WI38 (cell line): ENCODE measurements around the gene PNN.
"Not testable (repeated sequence)": the region's sequence is repeated elsewhere in the genome, so short reads cannot be mapped to it uniquely, and the experiment has no call there.

Experiments used
- H3K4me3 ChIP-seq: 2 replicates; pipeline ENCODE4 v1.5.1; 2011; ENCODE audit warnings: low read depth, mild to moderate bottlenecking, control low read depth, low read length
- TF ChIP-seq, protein P1 (sequence below): IDR thresholded peaks from 2 replicates; pipeline ENCODE4 v1.5.1; 2012; ENCODE audit warnings: low read depth, mild to moderate bottlenecking, control low read depth, low read length

Gene PNN

DNA sequence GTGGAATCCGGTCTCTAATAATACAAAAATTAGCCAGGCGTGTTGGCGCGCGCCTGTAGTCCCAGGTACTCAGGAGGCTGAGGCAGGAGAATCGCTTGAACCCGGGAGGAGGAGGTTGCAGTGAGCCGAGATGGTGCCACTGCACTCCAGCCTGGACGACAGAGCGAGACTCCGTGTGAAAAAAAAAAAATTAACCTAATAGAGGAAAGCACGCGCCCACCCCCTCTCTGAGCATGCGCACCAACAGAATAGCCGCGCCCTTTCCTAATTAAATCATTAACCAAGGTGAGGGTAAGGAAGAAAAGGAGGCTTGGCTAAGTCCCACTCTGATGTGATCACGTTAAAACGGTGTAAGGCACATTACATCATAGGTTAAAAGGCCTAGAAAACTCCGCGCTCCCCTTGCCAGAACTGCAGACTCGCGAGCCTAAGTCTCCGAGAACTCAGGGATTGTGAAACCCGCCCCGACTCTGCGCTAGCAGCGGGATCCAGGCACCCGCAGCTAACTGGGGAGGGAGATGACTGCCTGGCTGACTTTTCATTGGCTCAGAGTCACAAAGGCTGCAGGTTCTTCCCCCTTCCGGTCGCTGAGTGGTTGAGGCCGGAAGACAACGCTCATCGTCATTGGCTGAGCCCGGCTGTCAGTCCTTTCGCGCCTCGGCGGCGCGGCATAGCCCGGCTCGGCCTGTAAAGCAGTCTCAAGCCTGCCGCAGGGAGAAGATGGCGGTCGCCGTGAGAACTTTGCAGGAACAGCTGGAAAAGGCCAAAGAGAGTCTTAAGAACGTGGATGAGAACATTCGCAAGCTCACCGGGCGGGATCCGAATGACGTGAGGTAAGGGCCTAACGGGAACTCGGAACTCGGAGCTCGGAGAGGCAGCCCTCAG, at the start of gene PNN:
PNN (plus strand) TSS at position 695 of the 885 bp plus-strand sequence; CDS start at position 721, 26 bp downstream.
- peak within 1 kb of the TSS; percentile 95 for H3K4me3 ChIP-seq
- TF ChIP-seq, protein P1, sequence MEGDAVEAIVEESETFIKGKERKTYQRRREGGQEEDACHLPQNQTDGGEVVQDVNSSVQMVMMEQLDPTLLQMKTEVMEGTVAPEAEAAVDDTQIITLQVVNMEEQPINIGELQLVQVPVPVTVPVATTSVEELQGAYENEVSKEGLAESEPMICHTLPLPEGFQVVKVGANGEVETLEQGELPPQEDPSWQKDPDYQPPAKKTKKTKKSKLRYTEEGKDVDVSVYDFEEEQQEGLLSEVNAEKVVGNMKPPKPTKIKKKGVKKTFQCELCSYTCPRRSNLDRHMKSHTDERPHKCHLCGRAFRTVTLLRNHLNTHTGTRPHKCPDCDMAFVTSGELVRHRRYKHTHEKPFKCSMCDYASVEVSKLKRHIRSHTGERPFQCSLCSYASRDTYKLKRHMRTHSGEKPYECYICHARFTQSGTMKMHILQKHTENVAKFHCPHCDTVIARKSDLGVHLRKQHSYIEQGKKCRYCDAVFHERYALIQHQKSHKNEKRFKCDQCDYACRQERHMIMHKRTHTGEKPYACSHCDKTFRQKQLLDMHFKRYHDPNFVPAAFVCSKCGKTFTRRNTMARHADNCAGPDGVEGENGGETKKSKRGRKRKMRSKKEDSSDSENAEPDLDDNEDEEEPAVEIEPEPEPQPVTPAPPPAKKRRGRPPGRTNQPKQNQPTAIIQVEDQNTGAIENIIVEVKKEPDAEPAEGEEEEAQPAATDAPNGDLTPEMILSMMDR, result no peak

DNA sequence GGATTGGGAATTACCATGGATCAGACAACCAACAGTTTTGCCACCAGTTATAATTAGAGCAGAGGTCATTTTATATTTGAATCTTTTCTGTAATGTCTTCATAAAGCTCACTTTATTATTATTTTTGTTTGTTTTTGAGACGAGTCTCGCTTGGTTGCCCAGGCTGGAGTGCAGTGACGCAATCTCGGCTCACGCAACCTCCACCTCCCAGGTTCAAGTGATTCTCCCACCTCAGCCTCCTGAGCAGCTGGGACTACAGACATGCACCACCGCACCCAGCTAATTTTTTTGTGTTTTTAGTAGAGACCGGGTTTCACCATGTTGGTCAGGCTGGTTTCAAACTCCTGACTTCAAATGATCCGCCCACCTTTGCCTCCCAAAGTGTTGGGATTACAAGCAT, 37.2 kb upstream of the PNN start:
- not testable (repeated sequence) for H3K4me3 ChIP-seq

DNA sequence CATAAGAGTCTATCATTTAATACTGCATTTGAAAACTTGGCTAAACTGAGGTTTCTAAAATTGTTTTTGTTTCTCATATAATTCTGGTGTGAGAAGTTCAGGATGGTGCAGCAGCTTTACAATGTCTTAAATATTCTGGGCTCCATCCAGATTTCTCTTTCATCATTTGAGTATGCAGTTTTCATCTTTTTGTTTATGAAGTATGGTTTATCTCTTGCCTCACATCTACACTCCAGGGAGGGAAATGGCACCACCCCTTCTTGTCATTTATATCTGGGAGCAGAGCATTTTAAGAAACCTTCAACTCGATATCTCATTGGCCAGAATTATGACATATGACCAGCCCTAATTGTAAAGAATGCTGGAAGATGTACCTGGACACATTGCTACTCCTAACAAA, 36.6 kb upstream of the PNN start:
- TF ChIP-seq, protein P1, result no peak

DNA sequence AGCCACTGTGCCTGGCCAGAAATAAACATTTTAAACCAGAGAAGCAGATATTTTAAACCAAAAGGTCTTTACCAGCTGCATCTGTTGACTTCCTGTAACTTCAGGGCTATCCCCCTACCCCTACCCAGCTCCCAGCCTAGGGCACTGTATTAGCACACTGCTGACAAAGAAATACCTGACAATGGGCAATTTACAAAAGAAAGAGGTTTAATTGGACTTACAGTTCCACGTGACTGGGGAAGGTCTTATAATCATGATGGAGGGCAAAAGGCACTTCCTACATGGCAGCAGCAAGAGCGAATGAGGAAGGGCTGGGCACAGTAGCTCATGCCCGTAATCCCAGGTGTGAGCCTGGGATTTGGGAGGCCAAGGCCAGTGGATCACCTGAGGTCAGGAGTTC, 34.9 kb upstream of the PNN start:
- H3K4me3 ChIP-seq, result no peak overlapping the region
- TF ChIP-seq, protein P1, result no peak

More for the DNA sequence above, 36.6 kb upstream of the PNN start:
- H3K4me3 ChIP-seq, result no peak overlapping the region

DNA sequence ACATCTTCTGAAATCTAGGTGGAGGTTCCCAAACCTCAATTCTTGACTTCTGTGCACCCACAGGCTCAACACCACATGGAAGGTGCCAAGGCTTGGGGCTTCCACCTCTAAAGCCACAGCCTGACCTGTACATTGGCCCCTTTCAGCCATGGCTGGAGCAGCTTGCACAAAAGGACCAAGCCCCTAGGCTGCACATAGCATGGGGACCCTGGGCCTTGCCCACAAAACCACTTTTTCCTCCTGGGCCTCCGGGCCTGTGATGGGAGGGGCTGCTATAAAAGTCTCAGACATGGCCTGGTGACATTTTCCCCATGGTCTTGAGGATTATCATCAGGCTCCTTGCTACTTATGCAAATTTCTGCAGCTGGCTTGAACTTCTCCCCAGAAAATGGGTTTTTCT, 33.4 kb upstream of the PNN start:
- H3K4me3 ChIP-seq, result not testable (repeated sequence)

DNA sequence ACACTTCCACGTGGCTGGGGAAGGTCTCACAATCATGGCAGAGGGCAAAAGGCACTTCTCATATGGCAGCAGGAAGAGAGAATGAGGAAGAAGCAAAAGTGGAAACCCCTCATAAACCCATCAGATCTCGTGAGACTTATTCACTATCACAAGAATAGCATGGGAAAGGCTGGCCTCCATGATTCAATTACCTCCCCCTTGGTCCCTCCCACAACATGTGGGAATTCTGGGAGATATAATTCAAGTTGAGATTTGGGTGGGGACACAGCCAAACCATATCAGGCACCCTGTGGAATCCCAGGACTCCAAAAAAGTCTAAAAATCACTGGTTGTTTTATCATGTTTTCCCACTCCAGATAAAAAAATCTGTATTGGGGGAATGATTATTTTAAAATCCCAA, 31.8 kb upstream of the PNN start:
- H3K4me3 ChIP-seq, result not testable (repeated sequence)

DNA sequence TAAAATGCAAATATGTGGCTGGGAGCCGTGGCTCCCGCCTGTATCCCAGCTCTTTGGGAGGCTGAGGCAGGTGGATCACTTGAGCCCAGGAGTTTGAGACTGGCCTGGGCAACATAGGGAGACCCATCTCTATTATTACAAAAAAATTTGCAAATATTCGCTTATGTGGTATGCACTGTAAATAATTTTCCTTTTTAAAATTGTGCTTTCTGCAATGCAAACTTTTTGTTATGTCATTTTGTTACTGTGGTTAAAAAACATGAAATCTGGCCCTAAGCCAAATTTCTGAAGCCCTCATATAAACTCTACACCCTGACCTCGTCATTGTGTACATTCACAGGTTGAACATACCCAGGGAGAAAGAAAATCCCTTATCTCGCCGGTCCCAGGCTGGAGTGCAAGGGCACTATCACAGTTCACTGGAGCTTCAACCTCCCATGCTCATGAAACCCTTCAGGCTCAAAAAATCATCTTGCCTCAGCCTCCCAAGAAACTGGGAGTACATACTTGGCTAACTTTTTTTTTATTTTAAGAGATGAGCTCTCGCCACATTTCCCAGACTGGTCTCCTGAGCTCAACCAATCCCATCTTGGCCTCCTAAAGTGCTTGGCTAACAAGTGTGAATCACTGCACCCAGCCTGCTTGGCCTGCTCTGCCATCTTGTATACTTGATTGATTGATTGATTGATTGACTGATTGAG, 29.6 kb upstream of the PNN start:
- no peak overlapping the region for H3K4me3 ChIP-seq
- TF ChIP-seq, protein P1, result no peak

DNA sequence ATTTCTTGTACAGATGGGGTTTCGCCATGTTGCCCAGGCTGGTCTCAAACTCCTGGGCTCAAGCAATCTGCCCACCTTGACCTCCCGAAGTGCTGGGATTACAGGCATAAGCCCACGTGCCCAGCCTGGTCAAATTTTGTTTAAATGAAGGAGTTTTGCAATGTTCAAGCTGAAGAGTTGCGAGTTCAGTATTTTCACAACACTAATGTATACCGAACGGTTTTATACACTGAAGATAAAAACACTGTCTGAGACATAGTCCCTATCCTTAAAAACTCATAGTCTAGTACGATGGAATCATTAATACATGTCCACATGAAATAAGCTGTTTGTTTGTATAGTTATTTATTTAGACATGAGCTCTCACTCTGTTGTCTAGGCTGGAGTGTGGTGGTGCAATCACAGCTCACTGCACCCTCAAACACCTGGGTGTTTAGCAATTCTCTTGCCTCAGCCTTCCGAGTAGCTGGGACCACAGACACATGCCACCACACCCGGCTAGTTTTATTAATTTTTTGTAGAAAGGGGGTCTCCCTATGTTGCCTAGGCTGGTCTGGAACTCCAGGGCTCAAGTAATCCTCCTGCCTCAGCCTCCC, 20.4 kb upstream of the PNN start:
- no peak overlapping the region for H3K4me3 ChIP-seq
- TF ChIP-seq, protein P1, result no peak
